Stimulated activated CD4-positive, alpha-beta T cell treated with anti-CD3 and anti-CD28 coated beads, Interleukin-4, amount 100 ng/mL, for 4 hours (primary cell): Measurements from ENCODE around the gene MAPRE3.

Experiments used
- DNase-seq, 2 experiments: peaks; one replicate each; pipeline ENCODE4 v3.0.0-alpha.2; 2020

MAPRE3 gene

DNA sequence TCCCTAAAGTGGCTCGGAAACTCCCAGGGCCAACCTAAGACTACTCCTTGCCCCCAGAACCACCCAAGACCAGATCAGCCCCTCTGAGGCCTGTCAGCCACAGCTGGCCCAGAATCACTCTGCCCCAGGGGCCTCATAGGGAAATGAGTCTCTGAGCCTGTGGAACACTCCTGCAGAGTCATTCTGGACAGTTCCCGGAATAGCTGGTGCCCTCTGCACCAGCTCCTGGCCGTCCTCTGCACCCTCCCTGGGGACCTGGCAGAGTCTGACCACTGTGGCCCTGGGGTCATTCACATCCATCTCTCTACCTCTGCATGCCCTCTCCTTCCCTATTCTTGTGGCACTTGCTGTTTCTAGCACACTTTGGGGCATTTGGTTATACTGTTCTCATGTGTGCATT, 47.7 kb downstream of the MAPRE3 start:
- DNase-seq, result no peak

DNA sequence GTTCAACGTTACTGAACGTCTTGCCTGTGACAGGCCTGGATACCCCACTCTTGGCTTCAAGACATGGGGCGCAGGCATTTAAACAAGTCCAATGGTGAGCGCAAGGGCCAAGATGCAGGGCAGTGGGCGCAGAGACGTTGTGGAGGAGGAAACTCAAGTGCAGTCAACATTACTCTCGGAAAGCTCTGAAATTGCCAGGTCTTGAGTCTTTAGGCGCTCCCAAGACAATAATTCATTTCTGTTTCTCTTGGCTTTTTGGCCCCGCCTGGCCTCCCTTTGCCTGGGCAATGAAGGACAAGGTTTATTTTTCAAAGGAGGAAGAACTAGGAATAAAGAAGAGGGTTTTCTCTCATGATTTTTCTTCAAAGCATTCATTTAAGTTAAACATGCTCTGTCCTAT, 49.0 kb downstream of the MAPRE3 start:
- DNase-seq, result no peak

DNA sequence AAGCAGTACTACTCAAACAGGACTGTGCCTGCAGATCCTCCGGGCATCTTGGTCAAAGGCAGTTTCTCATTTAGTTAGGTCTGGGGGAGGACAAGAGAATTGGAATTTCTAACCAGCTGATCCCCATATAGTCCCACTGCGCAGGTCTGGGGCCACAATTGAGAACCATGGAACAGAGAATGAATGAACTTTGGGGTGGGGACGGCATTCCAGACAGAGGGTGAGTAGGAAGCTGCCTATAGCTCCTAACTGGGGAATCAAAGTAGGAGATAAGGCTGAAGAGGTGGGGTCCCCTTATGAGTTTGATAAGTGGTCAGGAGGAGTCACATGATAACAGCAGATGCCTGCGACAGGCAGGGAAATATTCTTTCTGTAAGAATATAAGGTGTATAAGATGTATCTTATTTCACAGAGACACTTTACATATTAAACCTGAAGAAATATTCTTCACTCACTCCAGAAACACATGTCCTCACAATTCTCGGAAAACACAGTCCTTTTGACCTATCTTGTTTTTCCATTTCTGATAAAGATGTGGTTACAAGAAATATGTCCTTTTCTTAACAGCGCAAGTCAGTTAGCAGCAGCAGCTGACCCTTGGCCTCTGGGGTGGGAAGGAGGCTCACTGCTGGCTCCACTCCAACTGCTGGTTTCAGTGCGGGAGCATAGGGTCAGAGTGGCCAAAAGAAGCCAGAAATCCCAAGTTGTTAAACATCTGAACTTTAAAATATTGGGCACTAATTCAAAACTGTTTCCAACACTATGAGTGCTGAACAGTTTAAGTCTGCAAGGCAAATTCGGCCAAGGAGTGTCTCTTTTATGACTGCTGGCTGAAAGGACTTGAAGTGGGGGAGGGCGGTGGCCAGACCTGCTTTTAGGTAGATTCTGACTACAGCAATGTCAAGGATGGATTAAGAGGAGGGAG, 49.8 kb downstream of the MAPRE3 start:
- no peak for DNase-seq

DNA sequence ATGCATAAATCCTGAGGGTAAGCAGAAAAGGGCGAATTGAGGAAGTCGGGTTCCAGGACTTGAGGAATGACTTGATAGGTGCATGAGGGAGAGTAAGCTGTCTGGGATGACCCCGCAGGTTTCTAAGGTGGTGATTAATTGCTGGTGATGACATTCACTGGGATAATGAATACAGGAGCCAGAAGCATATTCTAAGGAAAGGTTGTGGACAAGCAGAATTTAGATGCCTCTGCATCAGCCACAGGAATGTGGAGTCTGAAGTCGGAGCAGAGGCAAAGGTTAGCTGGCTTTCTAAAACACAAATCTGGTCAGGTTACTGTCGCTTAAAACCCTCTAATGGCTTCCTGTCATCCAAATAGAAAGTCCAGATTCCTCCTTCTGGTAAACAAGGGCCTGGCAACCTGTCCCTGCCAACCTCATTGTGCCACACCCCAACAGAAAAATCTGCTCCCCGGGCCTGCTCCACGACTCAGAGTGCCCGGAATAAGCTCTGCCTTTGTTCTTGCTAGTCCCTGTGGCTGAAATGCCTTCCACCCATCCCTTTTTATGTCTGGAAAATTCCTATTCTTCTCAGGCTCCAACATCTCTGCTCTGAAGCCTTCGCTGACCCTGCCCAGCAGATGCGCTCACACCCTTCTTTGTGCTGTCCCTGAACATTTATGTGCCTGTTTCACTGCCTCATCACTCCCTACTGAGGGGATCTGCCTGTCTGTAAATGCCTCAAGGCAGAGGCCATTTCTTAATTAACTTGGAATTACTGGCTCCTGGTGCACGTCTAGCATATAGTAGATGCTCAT, 51.0 kb downstream of the MAPRE3 start:
- no peak for DNase-seq

DNA sequence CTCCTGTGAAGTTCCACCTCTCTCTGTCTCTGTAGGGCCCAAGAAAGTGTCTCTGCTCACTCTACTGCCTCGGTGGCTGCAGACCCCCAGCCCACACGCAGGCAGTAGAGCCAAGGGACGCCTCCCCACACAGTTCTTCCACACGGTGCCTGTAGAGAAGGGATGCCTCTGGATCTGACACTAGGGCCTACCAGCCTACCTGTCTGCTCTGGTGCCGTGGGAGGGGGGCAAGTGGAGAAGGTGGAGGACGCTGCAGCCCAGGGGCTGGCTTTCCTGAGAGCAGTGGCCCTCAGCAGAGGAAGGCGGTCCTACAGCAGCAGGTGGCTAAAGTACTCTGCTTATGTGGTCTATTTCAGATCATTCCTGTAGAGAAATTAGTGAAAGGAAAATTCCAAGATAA, 53.3 kb downstream of the MAPRE3 start:
- no peak for DNase-seq

DNA sequence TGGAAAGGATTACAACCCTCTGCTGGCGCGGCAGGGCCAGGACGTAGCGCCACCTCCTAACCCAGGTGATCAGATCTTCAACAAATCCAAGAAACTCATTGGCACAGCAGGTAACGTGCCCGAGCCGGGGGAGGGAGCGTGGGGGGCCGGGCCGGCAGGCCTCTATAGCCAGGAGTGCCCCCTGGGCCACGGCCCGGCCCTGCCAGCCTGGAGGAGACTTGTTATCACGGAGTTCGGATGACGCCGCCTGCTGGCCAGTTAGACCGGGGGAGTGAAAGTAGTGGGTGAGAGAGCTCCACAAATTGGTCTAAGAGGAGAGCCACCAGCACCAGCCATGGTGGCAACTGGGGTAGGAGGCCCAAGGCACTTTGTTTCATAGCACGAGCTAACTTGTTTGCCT, 53.8 kb downstream of the MAPRE3 start:
- no peak for DNase-seq

DNA sequence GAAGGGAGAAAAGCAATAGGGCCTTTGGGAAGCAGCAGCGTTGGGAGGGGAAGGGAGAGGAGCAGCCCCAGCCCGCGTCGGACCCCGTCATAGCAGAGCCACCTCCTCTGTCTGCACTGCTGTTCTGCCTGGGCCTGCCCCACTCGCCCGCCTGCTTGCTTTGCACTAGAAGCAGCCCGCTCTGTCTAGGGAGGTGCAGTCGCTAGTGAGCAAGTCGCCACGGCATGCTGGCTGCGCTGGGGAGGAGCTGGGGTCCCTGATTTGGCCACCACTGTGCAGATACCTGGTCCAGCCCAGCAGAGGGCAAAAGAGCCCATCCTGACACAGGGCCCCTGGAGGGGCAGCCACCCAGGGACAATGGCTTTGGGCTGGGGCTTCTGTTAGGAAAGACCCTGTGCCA, 54.4 kb downstream of the MAPRE3 start:
- no peak for DNase-seq

DNA sequence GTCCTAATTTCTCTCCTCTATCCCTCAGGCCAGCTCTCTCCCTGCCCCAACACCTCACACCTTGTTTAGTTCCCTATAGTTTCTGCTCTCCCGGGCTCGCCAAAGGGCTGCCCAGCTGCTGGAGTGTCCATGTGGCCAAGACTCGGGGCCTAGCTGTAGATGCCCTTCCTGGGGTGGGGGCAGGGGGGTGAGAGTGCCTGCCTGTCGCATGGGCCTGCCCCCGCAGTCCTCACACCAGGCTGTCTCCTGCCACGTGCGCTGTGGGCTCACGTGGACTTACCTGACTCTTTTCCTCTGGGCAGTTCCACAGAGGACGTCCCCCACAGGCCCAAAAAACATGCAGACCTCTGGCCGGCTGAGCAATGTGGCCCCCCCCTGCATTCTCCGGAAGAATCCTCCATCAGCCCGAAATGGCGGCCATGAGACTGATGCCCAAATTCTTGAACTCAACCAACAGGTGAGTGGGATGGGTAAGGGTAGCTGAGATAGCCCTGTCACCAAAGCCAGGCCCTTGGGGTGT, 54.9 kb downstream of the MAPRE3 start:
- no peak for DNase-seq

DNA sequence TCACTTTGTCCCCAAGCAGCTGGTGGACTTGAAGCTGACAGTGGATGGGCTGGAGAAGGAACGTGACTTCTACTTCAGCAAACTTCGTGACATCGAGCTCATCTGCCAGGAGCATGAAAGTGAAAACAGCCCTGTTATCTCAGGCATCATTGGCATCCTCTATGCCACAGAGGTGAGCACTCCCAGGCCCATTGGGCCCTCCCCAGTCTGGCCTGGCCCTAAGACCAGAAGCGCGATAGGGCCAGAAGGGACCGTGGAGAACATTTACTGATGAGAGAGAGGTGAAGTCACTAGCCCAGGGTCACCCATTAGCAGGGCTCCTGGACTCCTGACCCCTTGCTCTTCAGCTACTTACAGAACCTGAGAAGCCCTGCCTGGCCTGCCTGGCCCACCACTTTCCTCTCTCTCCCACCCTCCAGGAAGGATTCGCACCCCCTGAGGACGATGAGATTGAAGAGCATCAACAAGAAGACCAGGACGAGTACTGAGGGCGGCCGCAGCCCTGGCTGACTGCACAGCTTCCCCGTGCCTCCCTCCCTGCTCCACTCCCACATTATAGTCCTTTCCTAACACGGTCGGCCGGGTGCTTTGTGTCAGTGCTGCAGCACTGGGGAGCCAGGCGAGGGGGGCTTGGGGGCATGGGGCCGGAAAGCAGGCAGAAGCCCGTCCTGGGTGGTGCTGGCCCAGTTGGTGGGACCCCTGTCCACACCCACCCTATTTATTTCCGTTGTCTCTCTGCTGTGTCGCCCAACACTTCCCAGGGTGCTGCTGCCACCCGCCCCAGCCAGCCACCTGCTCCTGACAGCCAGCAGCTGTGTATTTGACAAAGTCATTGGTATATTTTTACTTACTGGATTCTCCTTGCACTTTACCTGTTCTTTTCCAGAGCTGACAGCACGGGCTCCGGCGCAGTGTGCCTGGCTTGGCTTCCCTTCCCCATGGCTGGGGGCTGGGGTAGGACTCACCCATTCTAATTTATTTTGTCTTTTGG, 55.7 kb downstream of the MAPRE3 start:
- DNase-seq, result no peak

DNA sequence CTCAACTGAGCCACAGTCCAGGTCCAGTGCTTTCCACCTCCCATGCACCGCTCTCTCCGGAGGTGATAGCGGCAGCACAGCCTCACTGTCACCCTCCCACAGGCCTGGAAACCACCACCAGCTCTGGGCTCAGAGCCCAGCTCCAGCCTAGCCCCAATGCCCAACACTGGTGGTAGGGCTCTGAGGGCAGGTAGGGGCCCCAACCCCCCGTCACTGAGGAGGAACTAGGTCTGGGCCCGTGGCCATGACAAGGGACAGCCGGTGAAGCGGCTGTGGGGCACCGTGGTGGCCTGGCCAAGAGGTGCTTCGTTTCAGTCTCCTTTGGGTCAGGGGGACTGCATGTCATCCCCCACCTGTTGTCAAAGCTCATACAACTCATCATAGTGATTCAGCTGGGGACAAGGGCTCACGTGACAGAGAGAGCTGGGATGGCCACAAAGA, 56.8 kb downstream of the MAPRE3 start:
- DNase-seq, result no peak

DNA sequence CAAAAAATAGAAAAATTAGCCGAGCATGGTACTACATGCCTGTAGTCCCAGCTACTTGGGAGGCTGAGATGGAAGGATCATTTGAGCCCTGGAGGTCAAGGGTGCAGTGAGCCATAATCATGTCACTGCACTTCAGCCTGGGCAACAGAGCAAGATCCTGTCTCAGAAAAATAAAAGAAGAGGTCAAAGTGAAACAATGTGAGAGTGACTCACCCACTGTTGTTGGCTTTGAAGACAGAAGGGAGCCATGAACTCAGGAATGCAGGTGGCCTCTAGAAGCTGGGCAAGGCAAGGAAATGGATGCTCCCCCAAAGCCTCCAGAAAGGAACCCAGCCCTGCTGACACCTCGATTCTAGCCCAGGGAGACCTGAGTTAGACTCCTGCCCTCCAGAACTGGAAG, 58.6 kb downstream of the MAPRE3 start:
- DNase-seq, result no peak

DNA sequence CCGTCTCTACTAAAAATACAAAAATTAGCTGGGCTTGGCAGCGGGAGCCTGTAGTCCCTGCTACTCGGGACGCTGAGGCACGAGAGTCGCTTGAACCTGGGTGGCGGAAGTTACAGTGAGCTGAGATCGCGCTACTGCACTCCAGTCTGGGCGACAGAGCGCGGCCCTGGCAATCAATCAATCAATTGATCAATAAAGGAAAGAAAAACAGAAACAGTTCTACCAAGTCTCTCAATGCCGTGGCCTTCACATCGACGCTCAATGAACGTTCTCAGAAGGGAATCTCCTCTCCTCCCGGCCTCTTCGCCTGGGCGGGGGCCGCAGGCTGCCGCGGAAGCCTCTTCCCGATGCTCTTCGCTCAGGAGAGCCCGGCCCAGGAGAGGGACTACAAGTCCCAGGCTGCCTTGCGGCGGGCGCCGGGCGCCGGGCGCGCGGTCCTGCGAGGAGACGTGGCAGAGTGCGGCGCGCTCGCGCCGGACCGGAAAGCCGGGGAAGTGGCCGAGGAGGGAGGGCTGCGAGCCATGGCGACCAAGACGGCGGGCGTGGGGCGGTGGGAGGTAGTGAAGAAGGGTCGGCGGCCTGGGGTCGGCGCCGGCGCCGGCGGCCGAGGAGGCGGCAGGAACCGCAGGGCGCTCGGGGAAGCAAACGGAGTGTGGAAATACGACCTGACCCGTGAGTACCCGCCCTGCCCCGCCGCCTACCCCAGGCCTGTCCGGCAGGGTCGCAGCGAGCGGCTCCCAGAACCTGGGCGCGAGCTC, 62.2 kb downstream of the MAPRE3 start, which contains the start of gene TMEM214:
TMEM214 (plus strand) TSS at position 471 of the 758 bp plus-strand sequence; CDS start at position 522, 51 bp downstream.
- DNase-seq, result peak; percentile 78 to 80

DNA sequence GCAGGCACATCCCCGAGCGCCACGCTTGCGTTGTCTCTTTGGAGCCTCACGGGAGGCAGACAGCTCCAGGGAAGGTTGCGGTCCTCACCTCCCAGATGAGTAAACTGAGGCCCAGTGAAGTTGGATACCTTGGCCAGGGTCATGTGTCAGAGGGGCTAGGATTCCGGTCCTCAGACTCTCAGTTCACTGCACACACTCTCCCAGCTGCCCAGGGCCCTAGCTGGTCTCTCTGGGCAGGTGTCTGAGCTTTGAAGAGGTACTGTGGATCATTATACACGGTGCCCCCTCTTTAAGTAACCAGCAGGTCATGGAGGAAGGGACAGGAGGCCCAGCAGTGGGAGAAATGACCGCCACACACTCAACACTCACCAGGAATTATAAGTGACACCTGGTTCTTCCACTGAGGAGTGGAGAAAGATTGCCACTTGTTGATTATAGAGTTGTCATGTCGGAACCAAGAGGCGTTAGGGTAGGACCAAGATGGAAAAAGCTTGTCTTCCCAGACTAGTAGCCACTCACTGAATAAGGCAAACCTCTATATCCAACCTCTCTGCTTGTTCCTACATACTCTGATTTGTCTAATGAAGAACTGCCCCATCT, 62.9 kb downstream of the MAPRE3 start:
- DNase-seq, result no peak

DNA sequence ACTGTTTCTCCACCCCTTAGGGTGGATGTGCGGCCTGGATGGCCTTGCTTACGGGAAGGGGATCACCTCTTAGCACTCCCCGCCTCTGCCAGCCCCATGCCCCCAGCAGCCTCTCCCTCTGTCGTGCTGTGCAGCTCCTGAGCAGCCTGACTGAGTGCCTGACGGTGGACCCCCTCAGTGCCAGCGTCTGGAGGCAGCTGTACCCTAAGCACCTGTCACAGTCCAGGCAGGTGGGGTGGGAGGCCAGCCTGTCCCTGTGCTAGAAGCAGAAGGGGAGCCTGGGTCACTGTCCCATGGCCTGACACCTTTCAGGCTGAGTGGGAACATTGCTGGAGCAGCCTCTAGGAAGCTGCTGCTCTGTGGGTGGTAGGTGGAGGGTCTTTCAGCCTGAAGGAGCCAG, 67.6 kb downstream of the MAPRE3 start:
- DNase-seq, result no peak

DNA sequence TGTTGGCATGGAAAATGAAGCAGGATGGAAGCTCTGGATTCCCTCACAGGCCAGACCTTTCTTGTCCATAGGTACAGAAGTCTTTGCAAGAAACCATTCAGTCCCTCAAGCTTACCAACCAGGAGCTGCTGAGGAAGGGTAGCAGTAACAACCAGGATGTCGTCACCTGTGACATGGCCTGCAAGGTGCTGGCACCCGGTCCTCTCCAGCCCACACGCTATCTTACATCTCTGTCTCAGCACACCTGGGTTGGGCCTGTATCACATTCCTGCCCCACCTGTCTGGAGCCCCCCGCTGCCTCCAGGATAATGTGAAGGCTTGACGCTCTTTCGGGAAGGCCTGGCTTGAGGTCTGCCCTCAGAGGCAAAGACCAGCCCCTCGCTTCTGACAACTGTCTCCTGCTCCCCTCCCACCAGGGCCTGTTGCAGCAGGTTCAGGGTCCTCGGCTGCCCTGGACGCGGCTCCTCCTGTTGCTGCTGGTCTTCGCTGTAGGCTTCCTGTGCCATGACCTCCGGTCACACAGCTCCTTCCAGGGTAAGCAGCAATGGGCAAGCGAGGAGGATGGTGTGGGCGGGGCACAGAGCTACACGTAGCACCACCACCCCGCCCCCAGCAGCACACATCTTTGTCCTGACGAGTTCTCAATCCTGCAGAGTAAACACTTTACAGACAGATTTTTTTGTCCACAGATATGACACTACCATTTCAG, 68.3 kb downstream of the MAPRE3 start:
- DNase-seq, result no peak

DNA sequence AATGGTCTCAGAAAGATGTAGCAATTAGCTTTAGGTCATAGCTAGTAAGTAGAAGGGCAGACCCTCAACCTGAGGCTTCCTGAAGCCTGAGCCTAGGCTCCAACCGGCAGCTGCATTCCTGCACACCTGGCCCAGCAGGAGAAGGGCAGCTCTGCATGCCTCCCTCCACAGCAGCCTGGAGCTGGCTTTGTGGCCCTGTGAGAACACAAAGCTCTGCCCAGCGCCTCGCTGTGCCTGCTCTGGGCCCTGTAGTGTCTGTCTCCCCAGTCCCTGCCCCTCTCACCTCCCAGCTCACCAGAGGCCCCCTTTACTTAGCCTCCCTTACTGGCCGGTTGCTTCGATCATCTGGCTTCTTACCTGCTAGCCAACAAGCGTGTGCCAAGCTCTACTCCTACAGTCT, 69.0 kb downstream of the MAPRE3 start:
- no peak for DNase-seq

DNA sequence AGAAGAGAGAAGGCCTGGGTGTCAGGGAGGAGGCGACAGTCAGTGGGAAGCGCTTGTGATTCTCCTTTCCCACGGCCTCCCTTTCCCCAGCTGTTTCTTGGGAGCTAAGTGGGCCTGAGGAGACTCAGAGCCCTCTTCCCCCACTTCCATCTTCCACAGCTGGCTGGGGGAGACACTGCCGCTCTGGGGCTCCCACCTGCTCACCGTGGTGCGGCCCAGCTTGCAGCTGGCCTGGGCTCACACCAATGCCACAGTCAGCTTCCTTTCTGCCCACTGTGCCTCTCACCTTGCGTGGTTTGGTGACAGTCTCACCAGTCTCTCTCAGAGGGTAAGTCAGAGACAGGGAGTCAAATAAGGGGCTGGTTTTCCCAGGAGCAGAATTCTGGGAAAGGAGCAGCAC, 69.4 kb downstream of the MAPRE3 start:
- DNase-seq, result no peak

DNA sequence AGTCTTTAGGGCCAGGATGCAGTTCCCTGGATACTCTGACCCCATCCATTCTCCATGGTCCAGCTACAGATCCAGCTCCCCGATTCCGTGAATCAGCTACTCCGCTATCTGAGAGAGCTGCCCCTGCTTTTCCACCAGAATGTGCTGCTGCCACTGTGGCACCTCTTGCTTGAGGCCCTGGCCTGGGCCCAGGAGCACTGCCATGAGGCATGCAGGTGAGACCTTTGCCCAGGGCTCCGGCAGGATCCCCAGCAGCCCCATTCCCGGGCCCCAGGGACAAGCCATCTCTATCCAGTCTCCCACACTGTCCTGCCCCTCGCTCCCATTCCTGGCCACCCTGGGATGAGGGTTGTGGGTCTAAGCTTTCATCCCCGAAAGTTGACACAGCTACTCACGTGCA, 69.8 kb downstream of the MAPRE3 start:
- no peak for DNase-seq

DNA sequence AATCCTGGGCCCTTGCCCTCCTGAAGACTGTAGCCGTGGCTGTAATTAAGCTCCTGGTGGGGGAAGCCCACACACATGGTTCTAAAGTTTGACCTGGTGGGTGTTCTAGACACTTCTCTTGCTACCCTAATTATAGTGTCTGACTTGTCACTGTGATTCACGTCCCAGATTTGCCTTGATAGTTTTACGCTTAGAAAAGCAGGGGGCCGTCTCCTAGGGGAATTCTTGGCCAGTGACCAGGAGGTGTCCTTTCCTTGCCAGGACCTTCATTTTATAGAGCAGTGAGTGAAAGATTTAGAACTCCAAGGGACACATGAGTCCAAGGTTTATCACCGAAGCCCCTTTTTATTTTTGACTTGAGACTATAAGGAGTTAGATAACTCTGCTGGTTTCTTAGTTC, 71.3 kb downstream of the MAPRE3 start:
- DNase-seq, result no peak

DNA sequence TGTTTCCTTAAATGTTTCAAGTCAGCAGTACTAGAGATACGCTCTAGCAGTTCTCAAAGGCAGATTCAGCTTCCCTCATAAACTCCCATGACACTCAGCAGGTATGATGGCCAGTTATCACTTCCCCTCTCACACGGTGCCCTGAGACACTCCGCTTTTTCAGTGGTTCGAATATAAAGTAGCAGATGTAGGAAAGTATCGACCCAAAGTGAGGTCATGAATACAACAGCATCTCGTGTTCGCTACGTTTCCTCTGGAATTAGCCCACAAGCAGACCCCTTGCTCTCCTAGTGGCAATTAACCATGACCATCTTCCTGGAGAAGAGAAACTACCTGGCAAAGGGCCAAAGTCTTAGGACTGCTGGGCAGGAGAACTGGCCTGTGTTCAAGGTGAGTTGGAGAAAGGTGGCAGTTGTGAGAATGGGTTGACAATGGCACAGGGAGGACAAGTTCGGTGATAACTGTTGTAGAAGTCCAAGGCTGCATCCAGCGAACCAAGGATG, 71.8 kb downstream of the MAPRE3 start:
- no peak for DNase-seq
